NT2/D1 (cell line): ENCODE measurements around the gene VENTX.

ENCODE experiments used
- YY1 ChIP-seq: IDR thresholded peaks from 2 replicates; pipeline ENCODE4 v1.6.1; 2011; ENCODE audit not compliant: insufficient read length, insufficient read depth
- ZNF274 ChIP-seq: IDR thresholded peaks from 2 replicates; pipeline ENCODE4 v1.6.1; 2011; ENCODE audit warnings: mild to moderate bottlenecking, low read depth, low read length

DNA sequence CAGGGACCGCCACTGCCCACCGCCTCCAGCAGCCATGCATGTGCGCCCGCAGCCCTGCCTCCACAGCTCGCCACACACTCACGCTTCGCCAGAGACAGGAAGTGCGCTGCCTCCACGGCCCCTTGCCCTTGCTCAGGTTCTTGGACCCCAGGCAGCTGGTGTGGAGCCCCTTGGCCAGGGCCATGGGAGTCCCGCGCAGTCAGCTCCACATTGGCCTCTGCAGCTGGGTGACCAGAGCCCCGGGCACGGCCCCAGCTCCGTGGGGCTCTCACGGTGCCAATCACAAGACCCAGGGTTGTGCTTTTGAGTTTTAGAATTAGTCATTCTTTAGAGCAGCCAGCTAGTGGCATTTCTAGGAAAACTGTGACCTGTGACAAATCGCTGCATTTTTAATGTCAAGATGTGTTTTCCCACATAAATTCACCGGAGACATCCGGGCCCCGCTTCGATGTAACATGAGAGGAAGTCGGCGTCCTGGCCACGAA lies 11.9 kb upstream of the VENTX start:
- TF ChIP-seq YY1 (no peak), ZNF274 (no peak)
